Measurements from ENCODE around the gene SPECC1L.

- TF ChIP-seq CTCF (IDR thresholded peaks at IDR 0.05) (no peak), POLR2AphosphoS5 (IDR thresholded peaks at IDR 0.05) (no peak)
Observed at GRCh38 chr22:24305260-24305692, 34.6 kb downstream of the SPECC1L start.
